SK-N-SH treated with all-trans-retinoic acid at 6 μM for 48 hours (cell line): ENCODE data around the gene DDX11.

Source experiments
- ATAC-seq: fragments of 200-7000 bp; cut with Tn5 transposase; 3 replicates; pipeline ENCODE4 v1.9.1; 2020; ENCODE audit warnings: mild to moderate bottlenecking, moderate library complexity
- ARNTL ChIP-seq: fragments of 450-650 bp; formaldehyde crosslinking; IDR thresholded peaks from 2 replicates; pipeline ENCODE4 v1.5.0; 2020; ENCODE audit warnings: low read depth, mild to moderate bottlenecking, moderate library complexity, borderline replicate concordance
- BACH2 ChIP-seq: fragments of 250-450 bp; sonication (Bioruptor Pico); IDR thresholded peaks from 2 replicates; pipeline ENCODE4 v1.9.0; 2021; ENCODE audit warnings: mild to moderate bottlenecking, borderline replicate concordance
- CSDC2 ChIP-seq: fragments of 250-450 bp; sonication (Bioruptor Pico); IDR thresholded peaks from 2 replicates; pipeline ENCODE4 v1.5.0; 2020; ENCODE audit warnings: mild to moderate bottlenecking, moderate library complexity
- ESRRG ChIP-seq: fragments of 250-450 bp; sonication (Bioruptor Pico); IDR thresholded peaks from 2 replicates; pipeline ENCODE4 v1.6.1; 2021; ENCODE audit warnings: mild to moderate bottlenecking
- GLIS3 ChIP-seq: fragments of 250-450 bp; sonication (Bioruptor Pico); IDR thresholded peaks from 2 replicates; pipeline ENCODE4 v1.5.0; 2020; ENCODE audit warnings: mild to moderate bottlenecking, moderate library complexity
- ISL1 ChIP-seq: fragments of 250-450 bp; sonication (Bioruptor Pico); IDR thresholded peaks from 2 replicates; pipeline ENCODE4 v2.1.2; 2022; ENCODE audit warnings: mild to moderate bottlenecking, moderate library complexity
- OSR1 ChIP-seq: fragments of 250-450 bp; sonication (Bioruptor Pico); IDR thresholded peaks from 2 replicates; pipeline ENCODE4 v1.8.0; 2022; ENCODE audit warnings: moderate library complexity, mild to moderate bottlenecking, inconsistent platforms
- PPARA ChIP-seq: fragments of 250-450 bp; sonication (Bioruptor Pico); IDR thresholded peaks from 2 replicates; pipeline ENCODE4 v1.5.0; 2020; ENCODE audit warnings: mild to moderate bottlenecking, borderline replicate concordance
- RARB ChIP-seq: fragments of 250-450 bp; sonication (Bioruptor Pico); IDR thresholded peaks from 2 replicates; pipeline ENCODE4 v1.8.0; 2021; ENCODE audit warnings: mild to moderate bottlenecking, moderate library complexity
- SNAI2 ChIP-seq: fragments of 250-450 bp; sonication (Bioruptor Pico); IDR thresholded peaks from 2 replicates; pipeline ENCODE4 v1.5.0; 2020; ENCODE audit warnings: mild to moderate bottlenecking, moderate library complexity
- TCF4 ChIP-seq: fragments of 250-450 bp; sonication (Bioruptor Pico); IDR thresholded peaks from 2 replicates; pipeline ENCODE4 v1.8.0; 2021; ENCODE audit warnings: mild to moderate bottlenecking, moderate library complexity, borderline replicate concordance
- TOX ChIP-seq: fragments of 250-450 bp; sonication (Bioruptor Pico); IDR thresholded peaks from 2 replicates; pipeline ENCODE4 v1.8.0; 2021; ENCODE audit warnings: mild to moderate bottlenecking, moderate library complexity, borderline replicate concordance
- ZC3H10 ChIP-seq: fragments of 250-450 bp; sonication (Bioruptor Pico); IDR thresholded peaks from 2 replicates; pipeline ENCODE4 v1.5.1; 2021; ENCODE audit warnings: mild to moderate bottlenecking, moderate library complexity
- ZFP3 ChIP-seq: fragments of 250-450 bp; sonication (Bioruptor Pico); IDR thresholded peaks from 2 replicates; pipeline ENCODE4 v1.5.0; 2020; ENCODE audit warnings: mild to moderate bottlenecking, moderate library complexity
- ZFP30 ChIP-seq: fragments of 450-650 bp; formaldehyde crosslinking; IDR thresholded peaks from 2 replicates; pipeline ENCODE4 v1.5.0; 2022; ENCODE audit warnings: mild to moderate bottlenecking, moderate library complexity
- ZNF565 ChIP-seq: fragments of 450-650 bp; formaldehyde crosslinking; conservative IDR thresholded peaks from 2 replicates; pipeline ENCODE4 v1.5.0; 2020; ENCODE audit warnings: low read depth, mild to moderate bottlenecking, moderate library complexity
- ZNF70 ChIP-seq: fragments of 450-650 bp; formaldehyde crosslinking; IDR thresholded peaks from 2 replicates; pipeline ENCODE4 v1.5.0; 2020; ENCODE audit warnings: mild to moderate bottlenecking, moderate library complexity
- TF ChIP-seq, protein P1 (sequence below): fragments of 250-450 bp; sonication (Bioruptor Pico); IDR thresholded peaks from 2 replicates; pipeline ENCODE4 v1.5.1; 2021; ENCODE audit warnings: mild to moderate bottlenecking, moderate library complexity
- TF ChIP-seq, protein P2 (sequence below): fragments of 250-450 bp; sonication (Bioruptor Pico); IDR thresholded peaks from 2 replicates; pipeline ENCODE4 v1.8.0; 2020; ENCODE audit warnings: mild to moderate bottlenecking, moderate library complexity, borderline replicate concordance
- TF ChIP-seq, protein P3 (sequence below): fragments of 250-450 bp; sonication (Bioruptor Pico); IDR thresholded peaks from 2 replicates; pipeline ENCODE4 v1.8.0; 2021; ENCODE audit warnings: low read depth, mild to moderate bottlenecking, moderate library complexity, borderline replicate concordance
- TF ChIP-seq, protein P4 (sequence below): fragments of 250-450 bp; sonication (Bioruptor Pico); IDR thresholded peaks from 2 replicates; pipeline ENCODE4 v1.5.0; 2020; ENCODE audit warnings: mild to moderate bottlenecking, moderate library complexity

The DDX11 gene

DNA sequence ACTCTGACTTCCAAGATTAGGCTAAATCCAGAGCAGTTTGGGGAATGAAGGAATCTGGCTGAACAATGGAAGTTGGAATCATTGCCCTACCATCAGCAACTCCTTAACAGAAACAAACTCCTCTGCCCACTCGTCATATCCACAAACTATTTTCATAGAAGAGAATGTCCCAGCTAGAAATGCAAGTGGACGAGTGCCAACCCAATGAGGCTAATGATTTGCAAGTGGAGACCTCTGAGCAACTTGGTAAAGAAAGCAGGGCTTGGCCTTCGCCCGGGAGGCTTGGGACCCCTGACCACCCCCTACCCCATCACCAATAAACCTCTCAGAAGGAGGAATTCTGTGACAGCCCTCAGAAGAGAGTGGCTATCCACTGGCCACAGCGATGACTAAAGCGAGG, 40.0 kb upstream of the DDX11 start (continued):
- TF ChIP-seq ZC3H10 (CRISPR knock-in tag): no peak

DNA sequence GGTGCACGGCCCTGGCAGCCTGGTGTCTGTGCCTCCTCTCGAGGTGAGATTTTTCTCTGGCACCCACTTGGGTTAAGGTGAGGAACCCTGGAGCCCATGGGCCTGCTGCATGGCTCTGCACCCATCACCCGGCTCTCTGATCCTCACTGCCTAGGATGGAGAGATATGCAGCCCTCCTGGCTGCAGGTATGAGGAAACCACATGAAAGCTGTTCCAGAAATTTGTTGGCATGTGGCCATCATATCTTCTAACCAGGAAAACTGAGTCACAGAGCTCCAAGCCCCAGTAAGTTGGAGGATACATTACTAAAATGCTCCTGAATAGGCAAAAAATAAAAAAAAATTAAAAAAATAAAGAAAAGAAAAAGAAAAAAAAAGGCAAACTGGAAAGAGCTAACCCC, 39.3 kb upstream of the DDX11 start:
- no peak for ATAC-seq
- TF ChIP-seq GLIS3 (CRISPR knock-in tag): no peak
- no peak for TF ChIP-seq PPARA (CRISPR knock-in tag)
- TF ChIP-seq ESRRG: no peak
- no peak for TF ChIP-seq BACH2 (CRISPR knock-in tag)
- no peak for TF ChIP-seq OSR1 (CRISPR knock-in tag)
- TF ChIP-seq TCF4: no peak
- TF ChIP-seq ARNTL (CRISPR knock-in tag): no peak
- no peak for TF ChIP-seq ZC3H10 (CRISPR knock-in tag)
- TF ChIP-seq TOX (CRISPR knock-in tag): no peak
- no peak for TF ChIP-seq ZNF565
- TF ChIP-seq, protein P1, sequence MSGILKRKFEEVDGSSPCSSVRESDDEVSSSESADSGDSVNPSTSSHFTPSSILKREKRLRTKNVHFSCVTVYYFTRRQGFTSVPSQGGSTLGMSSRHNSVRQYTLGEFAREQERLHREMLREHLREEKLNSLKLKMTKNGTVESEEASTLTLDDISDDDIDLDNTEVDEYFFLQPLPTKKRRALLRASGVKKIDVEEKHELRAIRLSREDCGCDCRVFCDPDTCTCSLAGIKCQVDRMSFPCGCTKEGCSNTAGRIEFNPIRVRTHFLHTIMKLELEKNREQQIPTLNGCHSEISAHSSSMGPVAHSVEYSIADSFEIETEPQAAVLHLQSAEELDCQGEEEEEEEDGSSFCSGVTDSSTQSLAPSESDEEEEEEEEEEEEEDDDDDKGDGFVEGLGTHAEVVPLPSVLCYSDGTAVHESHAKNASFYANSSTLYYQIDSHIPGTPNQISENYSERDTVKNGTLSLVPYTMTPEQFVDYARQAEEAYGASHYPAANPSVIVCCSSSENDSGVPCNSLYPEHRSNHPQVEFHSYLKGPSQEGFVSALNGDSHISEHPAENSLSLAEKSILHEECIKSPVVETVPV (CRISPR knock-in tag): no peak
- TF ChIP-seq, protein P2, sequence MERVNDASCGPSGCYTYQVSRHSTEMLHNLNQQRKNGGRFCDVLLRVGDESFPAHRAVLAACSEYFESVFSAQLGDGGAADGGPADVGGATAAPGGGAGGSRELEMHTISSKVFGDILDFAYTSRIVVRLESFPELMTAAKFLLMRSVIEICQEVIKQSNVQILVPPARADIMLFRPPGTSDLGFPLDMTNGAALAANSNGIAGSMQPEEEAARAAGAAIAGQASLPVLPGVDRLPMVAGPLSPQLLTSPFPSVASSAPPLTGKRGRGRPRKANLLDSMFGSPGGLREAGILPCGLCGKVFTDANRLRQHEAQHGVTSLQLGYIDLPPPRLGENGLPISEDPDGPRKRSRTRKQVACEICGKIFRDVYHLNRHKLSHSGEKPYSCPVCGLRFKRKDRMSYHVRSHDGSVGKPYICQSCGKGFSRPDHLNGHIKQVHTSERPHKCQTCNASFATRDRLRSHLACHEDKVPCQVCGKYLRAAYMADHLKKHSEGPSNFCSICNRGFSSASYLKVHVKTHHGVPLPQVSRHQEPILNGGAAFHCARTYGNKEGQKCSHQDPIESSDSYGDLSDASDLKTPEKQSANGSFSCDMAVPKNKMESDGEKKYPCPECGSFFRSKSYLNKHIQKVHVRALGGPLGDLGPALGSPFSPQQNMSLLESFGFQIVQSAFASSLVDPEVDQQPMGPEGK (CRISPR knock-in tag): no peak
- TF ChIP-seq ZNF70 (CRISPR knock-in tag): no peak
- TF ChIP-seq ZFP3 (CRISPR knock-in tag): no peak
- TF ChIP-seq ZFP30: no peak

DNA sequence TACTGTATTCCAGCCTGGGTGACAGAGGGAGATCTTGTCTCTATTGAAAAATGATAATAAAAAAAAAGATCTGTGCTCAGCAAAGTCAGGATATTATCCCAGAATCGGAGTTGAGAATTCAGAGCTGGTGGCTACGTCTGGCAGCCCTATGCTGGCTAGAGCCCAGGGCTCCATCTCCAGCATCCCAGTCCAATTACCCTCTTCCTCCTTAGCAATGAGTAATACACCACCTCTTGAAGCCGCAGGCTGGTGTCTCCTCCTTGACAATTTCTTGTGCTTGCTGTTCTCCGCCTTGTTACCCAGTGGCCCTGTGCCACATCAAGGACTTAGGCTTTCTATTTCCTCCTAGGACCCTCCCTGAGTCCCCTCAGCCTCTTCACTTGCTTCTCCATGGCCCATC, 38.4 kb upstream of the DDX11 start:
- TF ChIP-seq ISL1 (CRISPR knock-in tag) (no peak), ZFP3 (CRISPR knock-in tag) (no peak), CSDC2 (CRISPR knock-in tag) (no peak), ESRRG (no peak), PPARA (CRISPR knock-in tag) (no peak), ZNF565 (no peak), GLIS3 (CRISPR knock-in tag) (no peak)
- peak; percentile 42; the same call in 1 of the 3 replicates for ATAC-seq

DNA sequence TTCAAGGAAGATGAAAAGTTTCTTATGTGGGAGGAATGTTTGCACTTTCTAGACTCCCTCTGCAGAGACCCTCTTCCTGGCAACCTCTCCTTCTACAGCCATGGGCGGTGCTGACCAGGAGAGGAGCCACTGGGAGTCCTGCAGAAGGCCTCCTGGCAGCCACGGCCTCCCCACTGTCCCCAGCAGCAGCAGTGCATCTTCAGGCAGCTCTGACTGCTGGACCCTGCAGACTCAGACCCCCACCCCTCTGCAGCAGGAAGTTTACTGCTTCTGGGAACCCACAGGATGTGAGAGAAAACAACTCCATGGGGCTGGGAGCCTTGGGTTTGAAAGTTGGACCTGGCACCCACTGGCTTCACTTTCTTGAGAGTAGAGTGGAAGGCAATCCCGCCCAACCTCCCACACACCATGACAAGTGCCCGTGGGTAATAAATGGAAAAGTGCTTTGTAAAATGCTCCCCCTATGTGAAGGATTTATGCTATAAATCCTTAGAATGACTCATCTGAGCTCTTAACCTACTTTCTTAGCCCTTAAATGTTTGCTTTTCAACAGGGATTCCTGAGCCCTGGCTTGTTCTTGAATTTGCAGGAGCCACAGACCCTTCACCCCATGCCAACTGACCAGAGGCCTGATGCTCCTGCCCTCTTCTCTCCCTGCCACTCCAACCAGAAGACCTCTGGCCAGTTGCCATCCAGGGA, 37.5 kb upstream of the DDX11 start:
- TF ChIP-seq, protein P3, sequence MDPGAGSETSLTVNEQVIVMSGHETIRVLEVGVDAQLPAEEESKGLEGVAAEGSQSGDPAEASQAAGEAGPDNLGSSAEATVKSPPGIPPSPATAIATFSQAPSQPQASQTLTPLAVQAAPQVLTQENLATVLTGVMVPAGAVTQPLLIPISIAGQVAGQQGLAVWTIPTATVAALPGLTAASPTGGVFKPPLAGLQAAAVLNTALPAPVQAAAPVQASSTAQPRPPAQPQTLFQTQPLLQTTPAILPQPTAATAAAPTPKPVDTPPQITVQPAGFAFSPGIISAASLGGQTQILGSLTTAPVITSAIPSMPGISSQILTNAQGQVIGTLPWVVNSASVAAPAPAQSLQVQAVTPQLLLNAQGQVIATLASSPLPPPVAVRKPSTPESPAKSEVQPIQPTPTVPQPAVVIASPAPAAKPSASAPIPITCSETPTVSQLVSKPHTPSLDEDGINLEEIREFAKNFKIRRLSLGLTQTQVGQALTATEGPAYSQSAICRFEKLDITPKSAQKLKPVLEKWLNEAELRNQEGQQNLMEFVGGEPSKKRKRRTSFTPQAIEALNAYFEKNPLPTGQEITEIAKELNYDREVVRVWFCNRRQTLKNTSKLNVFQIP (CRISPR knock-in tag): no peak
- ATAC-seq: peak; percentile 68

DNA sequence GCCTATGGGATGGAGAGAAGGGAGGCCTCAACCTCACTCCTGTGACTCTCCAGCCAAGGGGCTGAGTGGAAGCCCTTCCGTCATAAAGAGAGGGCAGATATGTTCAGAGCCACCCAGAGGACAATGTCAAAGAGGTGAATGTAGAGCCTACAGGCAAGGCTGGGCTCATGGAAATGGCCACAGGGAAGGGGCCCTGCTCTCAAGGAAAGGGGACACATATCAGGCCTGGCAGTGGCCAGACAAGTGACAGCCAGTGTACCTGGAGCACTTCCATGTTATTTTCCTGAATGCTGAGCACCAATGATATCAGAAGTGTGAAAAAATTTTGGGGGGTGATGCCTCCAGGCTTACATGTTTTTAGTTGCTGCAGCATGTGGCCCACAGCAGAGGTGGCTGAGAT, 36.6 kb upstream of the DDX11 start:
- ATAC-seq: no peak
- TF ChIP-seq ZFP30 (no peak), TCF4 (no peak), GLIS3 (CRISPR knock-in tag) (no peak), ZNF70 (CRISPR knock-in tag) (no peak), SNAI2 (CRISPR knock-in tag) (no peak), BACH2 (CRISPR knock-in tag) (no peak), ZNF565 (no peak), TOX (CRISPR knock-in tag) (no peak), ZFP3 (CRISPR knock-in tag) (no peak), RARB (CRISPR knock-in tag) (no peak), ISL1 (CRISPR knock-in tag) (no peak), PPARA (CRISPR knock-in tag) (no peak)
- TF ChIP-seq, protein P4, sequence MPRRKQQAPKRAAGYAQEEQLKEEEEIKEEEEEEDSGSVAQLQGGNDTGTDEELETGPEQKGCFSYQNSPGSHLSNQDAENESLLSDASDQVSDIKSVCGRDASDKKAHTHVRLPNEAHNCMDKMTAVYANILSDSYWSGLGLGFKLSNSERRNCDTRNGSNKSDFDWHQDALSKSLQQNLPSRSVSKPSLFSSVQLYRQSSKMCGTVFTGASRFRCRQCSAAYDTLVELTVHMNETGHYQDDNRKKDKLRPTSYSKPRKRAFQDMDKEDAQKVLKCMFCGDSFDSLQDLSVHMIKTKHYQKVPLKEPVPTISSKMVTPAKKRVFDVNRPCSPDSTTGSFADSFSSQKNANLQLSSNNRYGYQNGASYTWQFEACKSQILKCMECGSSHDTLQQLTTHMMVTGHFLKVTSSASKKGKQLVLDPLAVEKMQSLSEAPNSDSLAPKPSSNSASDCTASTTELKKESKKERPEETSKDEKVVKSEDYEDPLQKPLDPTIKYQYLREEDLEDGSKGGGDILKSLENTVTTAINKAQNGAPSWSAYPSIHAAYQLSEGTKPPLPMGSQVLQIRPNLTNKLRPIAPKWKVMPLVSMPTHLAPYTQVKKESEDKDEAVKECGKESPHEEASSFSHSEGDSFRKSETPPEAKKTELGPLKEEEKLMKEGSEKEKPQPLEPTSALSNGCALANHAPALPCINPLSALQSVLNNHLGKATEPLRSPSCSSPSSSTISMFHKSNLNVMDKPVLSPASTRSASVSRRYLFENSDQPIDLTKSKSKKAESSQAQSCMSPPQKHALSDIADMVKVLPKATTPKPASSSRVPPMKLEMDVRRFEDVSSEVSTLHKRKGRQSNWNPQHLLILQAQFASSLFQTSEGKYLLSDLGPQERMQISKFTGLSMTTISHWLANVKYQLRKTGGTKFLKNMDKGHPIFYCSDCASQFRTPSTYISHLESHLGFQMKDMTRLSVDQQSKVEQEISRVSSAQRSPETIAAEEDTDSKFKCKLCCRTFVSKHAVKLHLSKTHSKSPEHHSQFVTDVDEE (CRISPR knock-in tag): no peak
- TF ChIP-seq, protein P1 (CRISPR knock-in tag): no peak
- TF ChIP-seq, protein P2 (CRISPR knock-in tag): no peak
